ENCODE measurements around the gene ZNF592.
"Not testable (repeated sequence)": the region's sequence is repeated elsewhere in the genome, so short reads cannot be mapped to it uniquely, and the experiment has no call there.

Gene ZNF592

DNA sequence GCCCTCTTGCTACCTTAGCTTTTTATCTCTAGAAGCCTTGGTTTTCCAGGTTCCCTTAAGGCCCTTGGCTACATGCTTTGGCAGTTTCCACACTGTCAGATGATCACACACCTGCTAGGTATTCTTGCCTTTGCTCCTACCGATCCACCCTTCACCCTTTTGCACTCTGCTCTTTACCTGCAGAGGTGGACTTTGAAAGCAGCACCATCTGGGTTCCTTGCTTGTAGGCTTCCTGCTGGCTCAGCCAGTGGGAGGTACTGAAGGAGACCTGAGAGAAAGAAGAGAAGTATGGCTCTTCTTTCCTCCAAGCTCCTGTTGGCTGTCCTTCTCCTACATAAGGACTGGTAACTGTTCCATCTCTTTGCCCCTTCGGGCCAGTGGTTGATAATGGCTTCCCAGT, 7.3 kb upstream of the ZNF592 start:
- no peak for DNase-seq (ENCODE audit: low read depth)

GRCh38 chr15:84747416-84748273, 747 bp upstream of the ZNF592 start:
- peak; percentile 53 for DNase-seq (ENCODE audit: low read depth)

GRCh38 chr15:84749111-84749991, 959 bp downstream of the ZNF592 start:
- DNase-seq (ENCODE audit: low read depth): peak; percentile 12

DNA sequence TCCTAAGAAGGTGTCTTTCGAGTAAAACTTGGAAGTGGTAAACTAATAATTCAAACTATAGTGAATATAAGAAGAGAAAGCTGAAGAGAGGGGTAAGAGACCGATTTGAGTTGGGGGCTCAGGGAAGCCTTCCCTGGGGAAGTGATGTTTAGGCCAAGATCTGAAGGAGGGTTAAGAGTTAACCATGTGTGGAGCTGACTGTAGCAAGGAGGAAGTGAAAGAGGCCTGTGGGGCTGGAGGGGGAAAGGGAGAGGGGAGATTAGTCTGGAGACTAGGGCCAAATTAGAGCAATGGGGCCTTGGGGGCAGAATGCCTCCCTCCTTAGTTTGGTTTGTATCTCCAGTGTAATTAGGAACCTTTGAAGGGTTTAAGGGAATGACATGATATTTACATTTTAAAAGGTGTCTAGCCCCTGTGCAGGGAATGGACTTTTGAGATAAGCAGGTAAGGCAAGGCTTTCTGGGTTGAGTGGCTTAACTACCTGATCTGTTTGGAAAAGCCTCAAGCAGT, 2.2 kb downstream of the ZNF592 start:
- DNase-seq (ENCODE audit: low read depth): no peak

DNA sequence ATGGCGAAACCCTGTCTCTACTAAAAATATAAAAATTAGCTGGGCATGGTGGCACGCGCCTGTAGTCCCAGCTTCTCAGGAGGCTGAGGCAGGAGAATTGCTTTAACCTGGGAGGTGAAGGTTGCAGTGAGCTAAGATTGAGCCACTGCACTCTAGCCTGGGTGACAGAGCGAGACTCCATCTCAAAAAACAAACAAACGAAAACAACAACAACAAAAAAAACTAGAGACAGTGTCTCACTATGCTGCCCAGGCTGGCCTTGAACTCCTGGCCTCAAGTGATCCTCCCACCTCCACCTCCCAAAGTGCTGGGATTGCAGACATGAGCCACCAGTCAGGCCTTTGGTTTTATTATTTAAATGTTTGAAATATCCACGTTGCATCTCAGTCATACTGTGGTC, 3.3 kb downstream of the ZNF592 start:
- DNase-seq (ENCODE audit: low read depth): not testable (repeated sequence)

GRCh38 chr15:84752195-84752594, 3.8 kb downstream of the ZNF592 start:
- DNase-seq (ENCODE audit: low read depth): no peak

- no peak for DNase-seq (ENCODE audit: low read depth)
Measured at GRCh38 chr15:84752700-84753099, 4.3 kb downstream of the ZNF592 start.

DNA sequence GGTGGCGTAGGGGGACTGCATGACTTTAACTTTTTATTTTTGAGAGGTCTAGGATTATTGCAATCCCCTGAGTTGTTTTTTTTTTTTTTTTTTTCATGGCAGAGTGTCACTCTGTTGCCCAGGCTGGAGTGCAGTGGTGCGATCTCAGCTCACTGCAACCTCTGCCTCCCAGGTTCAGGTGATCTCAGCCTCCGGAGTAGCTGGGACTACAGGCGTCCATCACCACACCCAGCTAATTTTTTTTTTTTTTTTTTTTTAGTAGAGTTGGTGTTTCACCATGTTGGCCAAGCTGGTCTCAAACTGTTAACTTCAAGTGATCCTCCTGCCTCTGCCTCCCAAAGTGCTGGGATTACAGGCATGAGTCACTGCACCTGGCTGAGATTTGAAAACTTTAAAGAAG, 6.5 kb downstream of the ZNF592 start:
- DNase-seq (ENCODE audit: low read depth): not testable (repeated sequence)

DNA sequence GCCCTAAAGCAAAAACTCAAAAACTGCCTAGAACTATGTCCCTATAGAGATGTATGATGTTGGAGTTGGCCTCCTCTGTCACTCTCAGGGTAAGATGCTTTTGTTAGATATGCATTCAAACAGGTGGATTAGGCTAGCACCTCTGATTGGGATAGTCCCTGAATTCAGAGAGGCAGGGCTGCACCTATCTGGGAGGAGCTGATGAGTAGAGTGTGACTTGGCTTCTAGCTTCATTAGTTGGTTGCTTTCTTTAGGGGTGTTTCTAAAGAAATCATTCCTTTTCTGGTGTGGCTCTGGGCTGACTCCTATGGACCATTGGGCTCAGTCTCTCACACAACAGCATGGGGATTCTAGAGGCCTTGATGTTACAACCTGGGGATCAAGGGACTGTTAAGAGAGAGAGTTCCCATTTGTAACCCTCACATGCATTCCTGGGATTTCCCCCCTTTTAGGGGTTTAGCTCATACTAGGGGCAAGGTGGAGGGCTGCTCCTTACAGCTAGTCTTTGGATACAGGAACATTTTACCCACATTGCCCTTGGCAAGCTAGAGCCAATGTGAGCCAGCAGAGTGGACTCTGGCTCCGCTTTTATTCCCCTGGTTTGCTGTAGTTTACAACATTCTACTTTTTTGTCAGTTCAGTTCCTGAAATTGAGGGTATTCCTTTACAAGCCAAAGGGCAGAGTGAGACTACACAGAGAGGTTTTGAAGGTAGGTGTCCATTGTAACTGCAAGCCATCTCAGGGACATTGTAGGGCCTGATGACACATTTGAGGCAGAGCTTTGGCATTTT, 7.5 kb downstream of the ZNF592 start:
- DNase-seq (ENCODE audit: low read depth): no peak

GRCh38 chr15:84759018-84759417, 10.6 kb downstream of the ZNF592 start:
- no peak for DNase-seq (ENCODE audit: low read depth)

DNA sequence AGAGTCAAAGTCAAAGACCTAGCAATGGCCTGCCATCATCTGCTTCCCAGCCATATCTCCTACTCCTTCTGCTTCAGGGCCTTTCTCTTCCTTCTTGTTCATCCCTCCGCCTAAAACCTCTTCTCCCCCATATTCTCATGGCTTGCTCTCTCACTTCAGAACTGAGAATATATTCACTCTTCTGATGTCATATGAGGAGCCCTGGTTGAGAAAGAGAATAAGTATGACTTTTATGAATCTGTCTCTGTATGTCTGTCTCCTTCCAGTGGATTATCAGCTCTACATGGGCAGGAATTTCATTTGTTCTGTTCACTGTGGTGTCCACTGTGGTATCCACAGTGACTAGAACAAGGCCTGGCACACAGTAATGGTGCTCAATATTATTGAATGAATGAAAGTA, 11.8 kb downstream of the ZNF592 start:
- no peak for DNase-seq (ENCODE audit: low read depth)

DNA sequence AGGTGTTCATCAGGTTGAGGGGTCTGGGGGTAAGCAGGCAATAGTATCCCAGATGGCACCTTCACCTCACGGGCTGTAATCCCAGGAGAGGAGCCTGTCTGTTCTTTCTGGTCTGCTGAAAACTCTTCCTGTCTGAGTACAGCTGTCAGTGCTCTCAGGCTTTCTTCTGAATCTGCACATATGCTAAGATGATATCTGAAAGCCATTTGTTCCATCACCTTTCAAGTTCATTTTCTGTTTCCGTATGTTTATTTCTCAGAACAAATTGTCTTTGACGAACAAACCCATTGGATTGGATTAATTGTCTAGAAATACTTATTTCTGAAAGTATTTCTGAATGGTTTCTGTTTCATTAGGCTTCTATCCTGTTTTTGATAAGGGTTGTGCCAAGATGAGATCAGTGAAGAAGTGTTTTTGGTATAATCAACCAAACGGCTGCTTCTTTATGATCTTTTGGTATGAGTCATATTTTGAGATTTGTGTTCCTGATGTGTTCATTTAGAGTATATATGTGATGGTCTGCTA, 13.3 kb downstream of the ZNF592 start:
- no peak for DNase-seq (ENCODE audit: low read depth)

DNA sequence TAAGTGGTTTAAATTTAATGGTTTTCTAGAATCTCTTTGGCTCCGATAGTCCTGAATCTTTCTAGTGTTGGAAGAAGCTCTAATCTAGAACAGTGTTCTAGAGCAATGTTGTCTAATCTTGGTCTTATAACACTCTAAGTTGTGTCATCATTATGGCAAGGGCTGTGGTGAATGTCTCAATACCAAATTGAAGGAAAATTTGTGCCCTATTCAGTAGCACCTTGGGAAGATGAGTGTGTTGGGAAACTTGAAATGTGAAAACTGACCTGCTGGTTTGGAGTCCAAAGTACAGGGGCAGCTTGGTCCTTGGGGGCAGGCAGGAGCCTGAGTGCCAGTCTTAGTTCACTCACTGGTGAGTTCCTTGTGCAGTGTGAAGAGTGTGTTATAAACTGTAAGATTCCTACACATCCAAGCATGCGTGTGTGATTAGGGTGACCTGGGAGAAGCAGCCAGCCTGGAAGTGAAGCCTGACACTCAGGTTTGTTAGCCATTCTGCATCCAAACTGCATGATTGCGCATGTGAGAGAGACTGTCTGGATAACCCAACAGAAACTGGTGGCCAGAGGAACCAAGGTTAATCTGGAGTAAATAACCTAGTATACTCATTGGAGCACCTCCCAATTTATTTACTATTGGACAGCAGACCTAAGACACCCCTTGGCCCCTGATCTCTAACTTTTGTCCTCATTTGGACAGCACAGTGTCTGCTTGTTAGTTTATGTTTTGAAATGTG, 14.6 kb downstream of the ZNF592 start:
- DNase-seq (ENCODE audit: low read depth): no peak

- no peak for DNase-seq (ENCODE audit: low read depth)
Measured at GRCh38 chr15:84764585-84764984, 16.2 kb downstream of the ZNF592 start.

- DNase-seq (ENCODE audit: low read depth): no peak
Measured at GRCh38 chr15:84764989-84765388, 16.6 kb downstream of the ZNF592 start.

DNA sequence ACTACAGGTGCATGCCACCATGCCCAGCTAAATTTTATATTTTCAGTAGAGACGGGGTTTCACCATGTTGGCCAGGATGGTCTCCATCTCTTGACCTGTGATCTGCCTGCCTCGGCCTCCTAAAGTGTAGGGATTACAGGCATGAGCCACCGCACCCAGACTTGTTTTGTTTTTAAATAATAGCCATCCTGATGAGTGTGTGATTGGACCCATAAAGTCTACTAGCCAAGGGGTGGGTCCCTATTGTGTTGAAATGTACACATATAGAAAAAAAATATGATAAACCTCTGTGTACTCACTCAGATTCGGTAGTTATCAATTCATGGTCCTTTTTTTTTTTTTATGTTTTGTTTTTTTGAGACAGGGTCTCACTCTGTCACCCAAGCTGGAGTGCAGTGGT, 17.3 kb downstream of the ZNF592 start:
- no peak for DNase-seq (ENCODE audit: low read depth)

GRCh38 chr15:84766461-84767035, 18.2 kb downstream of the ZNF592 start:
- no peak for DNase-seq (ENCODE audit: low read depth)

DNA sequence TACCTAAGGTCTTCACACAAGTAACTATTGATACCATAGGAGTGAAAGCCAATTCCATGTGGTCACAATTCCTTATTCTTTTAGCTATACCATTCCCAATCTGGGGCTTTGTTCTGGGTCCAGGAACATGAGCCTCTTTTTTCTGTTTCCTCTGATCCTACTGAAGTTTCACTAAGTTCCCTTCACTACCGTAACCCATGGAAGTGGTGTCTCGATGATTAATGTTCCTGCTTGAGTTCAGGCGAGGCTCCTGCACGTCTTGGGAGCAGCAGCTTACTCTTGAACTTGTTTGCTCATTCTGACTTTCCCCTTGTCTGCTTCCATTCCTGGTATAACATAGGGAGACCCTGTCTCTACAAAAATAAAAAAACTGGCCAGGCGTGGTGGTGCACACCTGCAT, 23.6 kb downstream of the ZNF592 start:
- no peak for DNase-seq (ENCODE audit: low read depth)

DNA sequence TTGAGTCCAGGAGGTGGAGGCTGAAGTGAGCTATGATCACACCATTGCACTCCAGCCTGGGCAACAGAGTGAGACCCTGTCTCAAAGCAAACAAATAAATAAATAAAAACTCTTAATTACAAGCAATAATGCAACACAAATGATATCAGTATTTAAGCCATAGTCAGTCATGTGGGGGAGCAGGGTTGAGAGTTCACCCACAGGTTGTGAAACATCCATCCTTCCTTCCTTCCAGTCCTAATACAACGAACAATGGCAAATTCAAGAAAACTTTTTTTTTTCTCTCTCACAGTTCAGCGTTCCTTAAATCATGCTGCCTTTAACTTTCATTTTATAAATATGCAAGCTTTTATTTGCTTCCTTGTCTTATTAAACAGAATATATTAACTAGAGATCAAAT, 24.1 kb downstream of the ZNF592 start:
- no peak for DNase-seq (ENCODE audit: low read depth)

DNA sequence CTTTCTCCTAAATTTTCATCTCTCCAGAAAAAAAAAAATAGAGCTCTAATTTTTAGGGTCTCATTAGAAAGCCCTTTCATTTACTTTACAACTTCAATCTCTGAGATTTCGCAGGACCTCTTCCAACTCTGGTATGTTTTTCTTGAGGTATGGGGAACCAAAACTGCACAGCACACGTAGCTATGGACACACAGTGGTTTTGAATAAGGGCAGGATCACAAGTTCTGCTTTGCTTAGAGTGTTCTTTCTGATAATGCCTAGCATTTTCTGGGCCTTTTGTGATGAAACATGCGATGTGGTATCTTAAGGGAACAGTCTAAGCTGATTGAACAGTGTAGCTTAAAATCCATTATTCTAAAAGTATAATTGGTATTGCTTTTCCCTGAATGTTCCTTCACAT, 25.3 kb downstream of the ZNF592 start:
- DNase-seq (ENCODE audit: low read depth): no peak
